MM.1S (cell line): ENCODE results near the gene SCGB3A2.

Source experiments
- EZH2 ChIP-seq: fragments of 300-600 bp; sonication (generic); optimal IDR thresholded peaks from 2 replicates; pipeline ENCODE3; 2017; ENCODE audit warnings: low read depth, mild to moderate bottlenecking, antibody characterized with exemption, low read length, mixed read lengths
- TF ChIP-seq, protein P1 (sequence below): fragments of 300-600 bp; sonication (generic); IDR thresholded peaks from 2 replicates; pipeline ENCODE4 v1.5.1; 2016; ENCODE audit warnings: antibody characterized with exemption, low read length, mixed read lengths

- TF ChIP-seq, protein P1, sequence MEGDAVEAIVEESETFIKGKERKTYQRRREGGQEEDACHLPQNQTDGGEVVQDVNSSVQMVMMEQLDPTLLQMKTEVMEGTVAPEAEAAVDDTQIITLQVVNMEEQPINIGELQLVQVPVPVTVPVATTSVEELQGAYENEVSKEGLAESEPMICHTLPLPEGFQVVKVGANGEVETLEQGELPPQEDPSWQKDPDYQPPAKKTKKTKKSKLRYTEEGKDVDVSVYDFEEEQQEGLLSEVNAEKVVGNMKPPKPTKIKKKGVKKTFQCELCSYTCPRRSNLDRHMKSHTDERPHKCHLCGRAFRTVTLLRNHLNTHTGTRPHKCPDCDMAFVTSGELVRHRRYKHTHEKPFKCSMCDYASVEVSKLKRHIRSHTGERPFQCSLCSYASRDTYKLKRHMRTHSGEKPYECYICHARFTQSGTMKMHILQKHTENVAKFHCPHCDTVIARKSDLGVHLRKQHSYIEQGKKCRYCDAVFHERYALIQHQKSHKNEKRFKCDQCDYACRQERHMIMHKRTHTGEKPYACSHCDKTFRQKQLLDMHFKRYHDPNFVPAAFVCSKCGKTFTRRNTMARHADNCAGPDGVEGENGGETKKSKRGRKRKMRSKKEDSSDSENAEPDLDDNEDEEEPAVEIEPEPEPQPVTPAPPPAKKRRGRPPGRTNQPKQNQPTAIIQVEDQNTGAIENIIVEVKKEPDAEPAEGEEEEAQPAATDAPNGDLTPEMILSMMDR = no peak
- TF ChIP-seq EZH2 = no peak
Measured at GRCh38 chr5:147876626-147877025, 1.9 kb upstream of the SCGB3A2 start.
